GM12873 (cell line): ENCODE measurements around the gene SLC12A7.

Experiments
- CTCF ChIP-seq: IDR thresholded peaks from 2 replicates; pipeline ENCODE4 v1.5.1; 2012; ENCODE audit warnings: low read depth, mild to moderate bottlenecking, moderate library complexity, low read length, control low read depth; ENCODE audit not compliant: insufficient read depth; ENCODE audit errors: missing control alignments

Gene SLC12A7

GRCh38 chr5:1039706-1040260 lies 72.1 kb downstream of the SLC12A7 start:
- TF ChIP-seq CTCF, result no peak

- no peak for TF ChIP-seq CTCF
These were observed 72.7 kb downstream of the SLC12A7 start for GRCh38 chr5:1039210-1039548.

- TF ChIP-seq CTCF, result no peak
These were observed 73.2 kb downstream of the SLC12A7 start for GRCh38 chr5:1038417-1039209.

- TF ChIP-seq CTCF, result no peak
These were observed 74.0 kb downstream of the SLC12A7 start for GRCh38 chr5:1037671-1038416.

- TF ChIP-seq CTCF, result no peak
These were observed 74.7 kb downstream of the SLC12A7 start for GRCh38 chr5:1037123-1037670.

- TF ChIP-seq CTCF, result no peak
These were observed 75.2 kb downstream of the SLC12A7 start for GRCh38 chr5:1036504-1037122.
